T-helper 1 cell treated with Interleukin-12 subunit alpha and Interleukin-12 subunit beta and Interleukin-4 antibody, amounts not matched to agents 30 μg/mL and 1 μg/mL, for 36 hours (primary cell): ENCODE data around the gene RHBDD2.
"Not testable (repeated sequence)": the region's sequence is repeated elsewhere in the genome, so short reads cannot be mapped to it uniquely, and the experiment has no call there.

Experiments
- H3K27ac Mint-ChIP-seq: one replicate; pipeline ENCODE4 v1.8.0; 2021; ENCODE audit warnings: mild to moderate bottlenecking, mixed read lengths
- H3K27me3 Mint-ChIP-seq: one replicate; pipeline ENCODE4 v1.8.0; 2021; ENCODE audit warnings: low read depth, mixed read lengths
- H3K36me3 Mint-ChIP-seq: one replicate; pipeline ENCODE4 v1.8.0; 2021; ENCODE audit warnings: low read depth, mixed read lengths
- H3K4me1 Mint-ChIP-seq: one replicate; pipeline ENCODE4 v1.8.0; 2021; ENCODE audit warnings: low read depth, mixed read lengths
- H3K4me3 Mint-ChIP-seq: one replicate; pipeline ENCODE4 v1.8.0; 2021; ENCODE audit warnings: mild to moderate bottlenecking, moderate library complexity, mixed read lengths
- H3K9me3 Mint-ChIP-seq: one replicate; pipeline ENCODE4 v1.8.0; 2021; ENCODE audit warnings: mixed read lengths

The RHBDD2 gene

GRCh38 chr7:75854233-75854632 is 24.6 kb upstream of the RHBDD2 start:
- Mint-ChIP-seq H3K9me3 (no peaks in the 10 kb centered on the region), H3K27ac (no peak overlapping the region), H3K4me3 (no peak overlapping the region), H3K36me3 (no peaks in the 10 kb centered on the region), H3K4me1 (peaks cover 6% of the 10 kb centered on the region), H3K27me3 (peaks cover 3% of the 10 kb centered on the region)

- not testable (repeated sequence) for H3K4me1 Mint-ChIP-seq, H3K27ac Mint-ChIP-seq, H3K9me3 Mint-ChIP-seq, H3K36me3 Mint-ChIP-seq, H3K27me3 Mint-ChIP-seq, H3K4me3 Mint-ChIP-seq
Measured at GRCh38 chr7:75854813-75855345, 24.0 kb upstream of the RHBDD2 start.

DNA sequence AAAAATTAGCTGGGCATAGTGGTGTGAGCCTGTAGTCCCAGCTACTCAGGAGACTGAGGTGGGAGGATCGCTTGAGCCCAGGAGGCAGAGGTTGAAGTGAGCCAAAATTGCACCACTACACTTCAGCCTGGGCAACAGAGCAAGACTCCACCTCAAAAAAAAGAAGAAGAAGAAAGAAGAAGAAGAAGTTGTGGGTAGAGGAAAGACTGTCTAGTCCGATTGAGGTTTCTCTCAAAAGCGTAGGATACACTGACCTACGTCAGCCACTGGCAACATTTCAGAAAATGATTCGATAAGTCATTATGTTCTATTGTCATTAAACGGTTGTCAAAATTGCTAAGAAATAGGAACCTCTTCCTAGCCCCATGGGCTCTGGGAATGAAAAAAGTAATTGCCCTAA is 22.3 kb upstream of the RHBDD2 start:
- H3K27me3 Mint-ChIP-seq = peaks cover 3% of the 10 kb centered on the region
- H3K27ac Mint-ChIP-seq = no peak overlapping the region
- peaks cover 6% of the 10 kb centered on the region for H3K4me1 Mint-ChIP-seq
- H3K4me3 Mint-ChIP-seq = no peak overlapping the region
- no peaks in the 10 kb centered on the region for H3K9me3 Mint-ChIP-seq
- no peaks in the 10 kb centered on the region for H3K36me3 Mint-ChIP-seq

GRCh38 chr7:75858410-75858809 is 20.4 kb upstream of the RHBDD2 start:
- Mint-ChIP-seq H3K27ac (no peak overlapping the region), H3K4me3 (no peak overlapping the region), H3K4me1 (peaks cover 6% of the 10 kb centered on the region)

DNA sequence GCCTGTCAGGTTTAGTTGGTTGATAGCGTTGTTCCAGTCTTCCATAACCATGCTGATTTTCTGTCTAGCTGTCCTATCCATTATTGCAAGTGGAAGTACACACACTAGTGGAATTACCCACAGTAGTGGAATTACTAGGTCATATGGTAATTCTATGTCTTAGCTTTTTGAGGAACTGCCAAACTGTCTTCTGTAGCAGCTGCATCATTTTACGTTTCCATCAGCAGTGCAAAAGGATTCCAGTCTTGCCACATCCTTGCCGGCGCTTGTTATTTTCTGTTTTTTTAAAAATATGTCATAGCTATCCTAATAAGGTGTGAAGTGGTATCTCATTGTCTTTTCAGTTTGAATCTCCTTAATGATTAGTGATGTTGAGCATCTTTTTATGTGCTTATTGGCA is 17.2 kb upstream of the RHBDD2 start:
- Mint-ChIP-seq H3K36me3 (no peaks in the 10 kb centered on the region), H3K27ac (no peak overlapping the region), H3K27me3 (peaks cover 7% of the 10 kb centered on the region), H3K9me3 (no peaks in the 10 kb centered on the region), H3K4me1 (peaks cover 11% of the 10 kb centered on the region), H3K4me3 (no peak overlapping the region)

More at GRCh38 chr7:75858410-75858809, 20.4 kb upstream of the RHBDD2 start:
- Mint-ChIP-seq H3K36me3 (no peaks in the 10 kb centered on the region), H3K27me3 (peaks cover 3% of the 10 kb centered on the region), H3K9me3 (no peaks in the 10 kb centered on the region)

DNA sequence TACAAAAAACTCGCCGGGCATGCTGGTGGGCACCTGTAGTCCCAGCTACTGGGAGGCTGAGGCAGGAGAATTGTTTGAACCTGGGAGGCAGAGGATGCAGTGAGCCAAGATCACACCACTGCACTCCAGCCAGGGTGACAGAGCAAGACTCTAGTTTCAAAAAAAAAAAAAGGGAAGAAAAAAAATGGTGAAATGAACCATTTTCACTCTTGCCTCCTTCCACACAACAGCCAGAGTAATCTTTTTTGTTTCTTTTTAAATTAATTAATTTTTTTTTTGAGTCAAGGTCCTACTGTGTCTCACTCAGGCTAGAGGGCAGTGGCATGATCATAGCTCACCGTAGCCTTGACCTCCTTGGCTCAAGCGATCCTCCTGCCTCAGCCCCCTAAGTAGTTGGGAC is 14.6 kb upstream of the RHBDD2 start:
- not testable (repeated sequence) for H3K36me3 Mint-ChIP-seq, H3K27ac Mint-ChIP-seq, H3K27me3 Mint-ChIP-seq

GRCh38 chr7:75866114-75866488 is 12.7 kb upstream of the RHBDD2 start:
- no peaks in the 10 kb centered on the region for H3K9me3 Mint-ChIP-seq
- H3K27ac Mint-ChIP-seq = no peak overlapping the region
- H3K36me3 Mint-ChIP-seq = no peaks in the 10 kb centered on the region
- no peak overlapping the region for H3K4me3 Mint-ChIP-seq
- peaks cover 4% of the 10 kb centered on the region for H3K27me3 Mint-ChIP-seq
- peaks cover 16% of the 10 kb centered on the region for H3K4me1 Mint-ChIP-seq

More for the DNA sequence above, 14.6 kb upstream of the RHBDD2 start:
- not testable (repeated sequence) for H3K9me3 Mint-ChIP-seq, H3K4me1 Mint-ChIP-seq, H3K4me3 Mint-ChIP-seq

- Mint-ChIP-seq H3K4me1 (peaks cover 16% of the 10 kb centered on the region), H3K9me3 (no peaks in the 10 kb centered on the region), H3K36me3 (no peaks in the 10 kb centered on the region), H3K4me3 (no peak overlapping the region), H3K27ac (no peak overlapping the region), H3K27me3 (peaks cover 4% of the 10 kb centered on the region)
Measured at GRCh38 chr7:75866489-75867389, 12.1 kb upstream of the RHBDD2 start.

GRCh38 chr7:75867390-75867717 is 11.5 kb upstream of the RHBDD2 start:
- Mint-ChIP-seq H3K27me3 (peaks cover 4% of the 10 kb centered on the region), H3K27ac (no peak overlapping the region), H3K4me3 (no peak overlapping the region), H3K4me1 (peaks cover 16% of the 10 kb centered on the region), H3K9me3 (no peaks in the 10 kb centered on the region), H3K36me3 (no peaks in the 10 kb centered on the region)

GRCh38 chr7:75868153-75868552 is 10.7 kb upstream of the RHBDD2 start:
- H3K27me3 Mint-ChIP-seq = peaks cover 4% of the 10 kb centered on the region
- H3K4me3 Mint-ChIP-seq = no peak overlapping the region
- H3K4me1 Mint-ChIP-seq = peaks cover 16% of the 10 kb centered on the region
- no peaks in the 10 kb centered on the region for H3K36me3 Mint-ChIP-seq
- no peaks in the 10 kb centered on the region for H3K9me3 Mint-ChIP-seq
- H3K27ac Mint-ChIP-seq = no peak overlapping the region

- Mint-ChIP-seq H3K36me3 (no peaks in the 10 kb centered on the region), H3K4me1 (peaks cover 16% of the 10 kb centered on the region), H3K9me3 (no peaks in the 10 kb centered on the region), H3K27me3 (peaks cover 4% of the 10 kb centered on the region), H3K4me3 (no peak overlapping the region), H3K27ac (no peak overlapping the region)
Measured at GRCh38 chr7:75869776-75870379, 9.0 kb upstream of the RHBDD2 start.

GRCh38 chr7:75870557-75871161 is 8.2 kb upstream of the RHBDD2 start:
- H3K4me1 Mint-ChIP-seq = peaks cover 16% of the 10 kb centered on the region
- H3K9me3 Mint-ChIP-seq = no peaks in the 10 kb centered on the region
- H3K27me3 Mint-ChIP-seq = peaks cover 4% of the 10 kb centered on the region
- H3K4me3 Mint-ChIP-seq = no peak overlapping the region
- H3K27ac Mint-ChIP-seq = no peak overlapping the region
- H3K36me3 Mint-ChIP-seq = no peaks in the 10 kb centered on the region

DNA sequence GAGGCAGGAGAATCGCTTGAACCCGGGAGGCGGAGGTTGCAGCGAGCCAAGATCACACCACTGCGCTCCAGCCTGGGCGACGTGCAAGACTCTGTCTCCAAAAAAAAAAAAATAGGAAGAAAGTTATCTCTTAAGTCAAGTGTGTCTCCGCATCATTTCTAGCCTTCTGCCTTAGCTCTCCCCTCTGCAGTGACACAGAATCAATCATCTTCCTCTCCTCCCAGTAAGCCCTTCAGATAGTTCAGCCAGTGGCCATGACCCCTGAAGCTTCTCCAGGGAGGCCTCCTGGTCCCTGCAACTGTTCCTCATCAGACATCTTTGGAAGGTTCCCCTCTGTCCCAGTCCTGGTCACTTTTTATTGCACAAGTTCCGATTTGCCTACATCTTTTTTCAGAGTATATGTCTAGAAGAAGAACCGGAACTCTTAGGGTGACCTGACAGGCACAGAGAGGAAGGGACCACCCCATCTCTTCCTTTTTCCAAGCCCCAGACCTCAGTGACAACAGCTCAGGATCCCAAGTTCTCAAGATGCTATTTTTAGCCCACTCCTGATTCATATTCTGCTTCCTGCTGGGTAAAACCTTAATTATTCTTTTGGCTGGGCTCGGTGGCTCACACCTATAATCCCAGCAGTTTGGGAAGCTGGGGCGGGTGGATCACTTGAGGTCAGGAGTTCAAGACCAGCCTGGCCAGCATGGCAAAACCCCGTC is 6.6 kb upstream of the RHBDD2 start:
- Mint-ChIP-seq H3K9me3 (no peaks in the 10 kb centered on the region), H3K27me3 (no peaks in the 10 kb centered on the region), H3K27ac (no peak overlapping the region), H3K4me1 (peaks cover 10% of the 10 kb centered on the region), H3K4me3 (no peak overlapping the region), H3K36me3 (no peaks in the 10 kb centered on the region)

DNA sequence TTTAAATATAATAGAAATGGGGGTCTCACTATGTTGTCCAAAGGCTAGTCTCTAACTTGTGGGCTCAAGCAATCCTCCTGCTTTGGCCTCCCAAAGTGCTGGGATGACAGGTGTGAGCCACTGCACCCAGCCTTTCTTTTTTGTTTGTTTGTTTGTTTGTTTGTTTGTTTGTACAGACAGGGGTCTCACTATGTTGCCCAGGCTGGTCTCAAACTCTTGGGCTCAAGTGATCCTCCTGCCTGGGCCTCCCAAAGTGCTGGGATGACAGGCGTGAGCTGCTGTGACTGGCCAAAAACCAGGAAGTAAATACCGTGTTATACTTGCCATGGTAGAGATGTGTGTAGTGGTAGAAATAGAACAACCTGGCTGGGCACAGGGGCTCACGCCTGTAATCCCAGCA is 4.7 kb upstream of the RHBDD2 start:
- not testable (repeated sequence) for H3K36me3 Mint-ChIP-seq, H3K27me3 Mint-ChIP-seq, H3K4me3 Mint-ChIP-seq, H3K9me3 Mint-ChIP-seq, H3K27ac Mint-ChIP-seq
- H3K4me1 Mint-ChIP-seq = peaks cover 17% of the 10 kb centered on the region
